OCI-LY3 (cell line): ENCODE measurements around the gene PDE4D.

ENCODE experiments used
- H2AFZ ChIP-seq: fragments of 200-600, 300-600 bp; shearing (Covaris generic); 2 replicates; pipeline ENCODE4 v1.6.0; 2014; ENCODE audit warnings: antibody characterized with exemption, low read depth, low read length
- H3K27ac ChIP-seq: fragments of 200-600, 300-600 bp; sonication (generic); 2 replicates; pipeline ENCODE4 v1.5.1; 2014; ENCODE audit warnings: mild to moderate bottlenecking, low read length, moderate library complexity, mixed read lengths
- H3K27me3 ChIP-seq: fragments of 200-600, 300-600 bp; sonication (generic); 2 replicates; pipeline ENCODE4 v1.6.1; 2014; ENCODE audit warnings: low read depth, low read length, mixed read lengths
- H3K36me3 ChIP-seq: fragments of 200-600, 300-600 bp; sonication (generic); replicated peaks from 2 replicates; pipeline ENCODE3; 2014; ENCODE audit warnings: low read depth, low read length, mixed read lengths
- H3K4me1 ChIP-seq: fragments of 300-600, 200-600 bp; sonication (generic); 2 replicates; pipeline ENCODE4 v1.6.1; 2014; ENCODE audit warnings: low read length, mixed read lengths
- H3K4me2 ChIP-seq: fragments of 200-600, 300-600 bp; sonication (generic); 2 replicates; pipeline ENCODE4 v1.6.1; 2014; ENCODE audit warnings: low read length, mixed read lengths
- H3K4me3 ChIP-seq: fragments of 300-600, 200-600 bp; sonication (generic); 2 replicates; pipeline ENCODE4 v1.5.1; 2014; ENCODE audit warnings: antibody characterized with exemption, mild to moderate bottlenecking, low read length, moderate library complexity
- H3K79me2 ChIP-seq: fragments of 300-600, 200-600 bp; shearing (Covaris generic); 2 replicates; pipeline ENCODE4 v1.6.1; 2014; ENCODE audit warnings: mild to moderate bottlenecking, low read length, mixed read lengths
- H3K9ac ChIP-seq: fragments of 300-600, 200-600 bp; shearing (Covaris generic); 2 replicates; pipeline ENCODE4 v1.6.0; 2014; ENCODE audit warnings: mild to moderate bottlenecking, low read length, moderate library complexity
- H3K9me3 ChIP-seq: fragments of 200-600, 300-600 bp; shearing (Covaris generic); 2 replicates; pipeline ENCODE4 v1.6.1; 2014; ENCODE audit warnings: low read length, mixed read lengths; ENCODE audit not compliant: insufficient read depth
- H4K20me1 ChIP-seq: fragments of 200-600, 300-600 bp; sonication (generic); 2 replicates; pipeline ENCODE4 v1.6.1; 2016; ENCODE audit warnings: low read length, mixed read lengths; ENCODE audit not compliant: insufficient read depth
- EZH2phosphoT487 ChIP-seq: fragments of 200-600 bp; shearing (Covaris generic); IDR thresholded peaks from 2 replicates; pipeline ENCODE4 v1.6.1; 2018; ENCODE audit warnings: antibody characterized with exemption, mixed run types, low read depth
- TF ChIP-seq, protein P1 (sequence below): fragments of 200-600, 300-600 bp; sonication (generic); IDR thresholded peaks from 2 replicates; pipeline ENCODE4 v1.5.1; 2014; ENCODE audit warnings: antibody characterized with exemption, low read length, low read depth

PDE4D gene

DNA sequence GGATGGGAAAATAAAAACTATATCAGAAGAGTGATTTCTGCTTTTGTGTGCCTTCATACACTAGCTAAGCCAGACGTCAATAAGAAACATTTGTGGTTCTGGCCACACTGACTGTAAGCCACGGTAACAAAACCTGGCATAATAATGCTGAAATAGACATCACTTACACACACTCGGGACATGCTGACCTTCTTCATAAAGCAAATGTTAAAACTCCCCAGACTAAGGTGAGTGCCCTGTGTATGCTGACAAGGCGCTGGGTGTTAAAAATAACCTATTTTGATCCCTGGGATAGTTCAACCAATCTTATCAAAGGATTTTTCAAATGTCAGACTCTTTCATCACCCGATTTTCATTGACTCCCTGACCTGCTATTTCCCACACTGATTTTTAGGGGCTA is 973.7 kb downstream of the PDE4D start:
- H3K27ac ChIP-seq: no peak overlapping the region

More for the DNA sequence above, 973.7 kb downstream of the PDE4D start:
- Histone ChIP-seq H3K27me3 (no peaks in the 10 kb centered on the region), H3K36me3 (no peaks in the 10 kb centered on the region), H3K4me3 (no peak overlapping the region), H4K20me1 (no peaks in the 10 kb centered on the region), H3K9me3 (no peaks in the 10 kb centered on the region), H3K4me2 (no peak overlapping the region), H3K4me1 (peaks cover 7% of the 10 kb centered on the region; the same call in 1 of the 2 replicates), H3K79me2 (no peaks in the 10 kb centered on the region), H3K9ac (no peak overlapping the region), H2AFZ (no peak overlapping the region)
- TF ChIP-seq, protein P1, sequence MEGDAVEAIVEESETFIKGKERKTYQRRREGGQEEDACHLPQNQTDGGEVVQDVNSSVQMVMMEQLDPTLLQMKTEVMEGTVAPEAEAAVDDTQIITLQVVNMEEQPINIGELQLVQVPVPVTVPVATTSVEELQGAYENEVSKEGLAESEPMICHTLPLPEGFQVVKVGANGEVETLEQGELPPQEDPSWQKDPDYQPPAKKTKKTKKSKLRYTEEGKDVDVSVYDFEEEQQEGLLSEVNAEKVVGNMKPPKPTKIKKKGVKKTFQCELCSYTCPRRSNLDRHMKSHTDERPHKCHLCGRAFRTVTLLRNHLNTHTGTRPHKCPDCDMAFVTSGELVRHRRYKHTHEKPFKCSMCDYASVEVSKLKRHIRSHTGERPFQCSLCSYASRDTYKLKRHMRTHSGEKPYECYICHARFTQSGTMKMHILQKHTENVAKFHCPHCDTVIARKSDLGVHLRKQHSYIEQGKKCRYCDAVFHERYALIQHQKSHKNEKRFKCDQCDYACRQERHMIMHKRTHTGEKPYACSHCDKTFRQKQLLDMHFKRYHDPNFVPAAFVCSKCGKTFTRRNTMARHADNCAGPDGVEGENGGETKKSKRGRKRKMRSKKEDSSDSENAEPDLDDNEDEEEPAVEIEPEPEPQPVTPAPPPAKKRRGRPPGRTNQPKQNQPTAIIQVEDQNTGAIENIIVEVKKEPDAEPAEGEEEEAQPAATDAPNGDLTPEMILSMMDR: no peak
- no peak for TF ChIP-seq EZH2phosphoT487
